ENCODE measurements around the gene HDAC4. TPM values are rescaled to one million over a fixed set of nuclear protein-coding genes. Genes with fewer than 3 reads are reported as not detected.

Gene HDAC4
- total and polyA plus RNA-seq, 2 experiments from 2014 or later, result 8.1 to 41.8 TPM

DNA sequence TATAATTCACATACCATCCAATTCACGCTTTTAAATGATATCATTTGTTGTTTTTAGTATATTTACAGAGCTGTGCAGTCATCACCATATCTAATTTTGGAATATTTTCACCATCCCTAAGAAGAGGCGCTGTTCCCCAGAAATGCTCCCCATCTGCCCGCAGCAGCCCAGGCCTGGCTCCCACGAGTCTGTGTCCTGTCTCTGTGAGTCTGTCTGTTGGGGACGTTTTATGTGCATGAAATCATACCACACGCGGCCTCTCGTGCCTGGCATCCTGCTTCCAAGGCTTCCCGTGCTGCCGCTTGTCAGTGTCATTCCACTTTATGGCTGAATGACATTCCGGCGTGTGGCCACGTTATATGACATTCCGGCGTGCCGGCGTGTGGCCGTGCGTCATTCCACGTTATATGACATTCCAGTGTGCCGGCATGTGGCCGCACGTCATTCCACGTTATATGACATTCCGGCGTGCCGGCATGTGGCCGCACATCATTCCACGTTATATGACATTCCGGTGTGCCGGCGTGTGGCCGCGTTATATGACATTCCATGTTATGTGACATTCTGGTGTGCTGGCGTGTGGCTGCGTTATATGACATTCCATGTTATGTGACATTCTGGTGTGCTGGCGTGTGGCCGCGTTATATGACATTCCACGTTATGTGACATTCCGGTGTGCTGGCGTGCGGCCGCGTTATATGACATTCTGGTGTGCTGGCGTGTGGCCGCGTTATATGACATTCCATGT lies 276.5 kb downstream of the HDAC4 start (continued):
- TF ChIP-seq POLR2AphosphoS5 (IDR thresholded peaks at IDR 0.05; ENCODE audit: low read depth), result no peak
- no peak for TF ChIP-seq CTCF (conservative IDR thresholded peaks at IDR 0.05; ENCODE audit: low read depth in 2 of 2)
- no peak for TF ChIP-seq STAT1 (IDR thresholded peaks at IDR 0.05; ENCODE audit: unreplicated experiment)
- no peak for TF ChIP-seq EZH2 (IDR thresholded peaks at IDR 0.05; ENCODE audit: low read depth, unreplicated experiment)
- no peak for TF ChIP-seq ZNF114 (CRISPR knock-in tag; IDR thresholded peaks at IDR 0.05)
- TF ChIP-seq NANOG (IDR thresholded peaks at IDR 0.05; ENCODE audit: borderline replicate concordance), result no peak
- TF ChIP-seq EZH2phosphoT487 (IDR thresholded peaks at IDR 0.05; ENCODE audit: unreplicated experiment), result no peak

DNA sequence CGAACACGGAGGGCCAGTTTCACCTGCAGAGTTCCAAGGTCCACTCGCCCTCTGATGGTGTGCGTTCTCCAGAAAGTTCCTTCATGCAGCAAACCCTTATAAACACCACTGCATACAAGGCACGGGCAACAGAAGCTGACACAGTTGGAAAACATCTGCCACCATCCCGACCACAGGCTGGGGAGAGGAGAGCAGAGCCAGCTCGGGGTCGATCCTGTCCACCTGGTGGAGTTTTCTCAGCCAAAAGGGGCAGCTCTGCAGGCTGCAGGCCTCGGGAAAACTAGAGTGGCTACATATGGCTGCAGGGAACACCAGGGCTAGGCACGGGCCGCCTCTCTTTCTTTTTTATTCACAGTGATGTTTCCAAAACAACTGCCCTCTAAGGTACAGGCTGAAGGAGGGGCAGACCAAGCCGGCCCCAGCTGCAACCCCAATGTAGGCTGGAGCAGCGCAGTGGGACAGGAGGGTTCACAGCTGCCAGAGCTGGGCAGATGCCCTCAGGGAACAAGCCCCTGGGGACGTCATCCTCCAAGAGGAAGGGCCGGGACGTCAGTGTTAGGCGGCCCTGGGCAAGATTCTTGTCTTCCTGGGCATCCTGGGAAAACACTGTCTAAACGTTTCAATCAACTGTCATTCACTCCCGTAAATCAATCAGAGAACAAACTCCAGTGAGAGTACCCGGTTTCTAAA lies 278.3 kb downstream of the HDAC4 start:
- peaks cover 7% of the 10 kb centered on the region; the same call in 2 of the 3 replicates for H3K9me3 Mint-ChIP-seq
- H3K9me2 ChIP-seq (ENCODE audit: insufficient read depth), result no peaks in the 10 kb centered on the region
- H3K36me3 Mint-ChIP-seq (ENCODE audit: low read depth), result peaks cover 36% of the 10 kb centered on the region
- H3K36me3 ChIP-seq (ENCODE audit: insufficient read depth), result peaks cover 3% of the 10 kb centered on the region; the same call in 1 of the 2 replicates
- H3K4me2 ChIP-seq, result no peak overlapping the region
- no peaks in the 10 kb centered on the region for H3K27me3 ChIP-seq (ENCODE audit: insufficient read depth)
- peaks cover 17% of the 10 kb centered on the region for H3K27me3 Mint-ChIP-seq (ENCODE audit: insufficient read depth, low read depth, poor library complexity)
- ATAC-seq (no peak), DNase-seq (ENCODE audit: low spot score) (no peak)
- no peak overlapping the region for H3K27ac ChIP-seq (ENCODE audit: low read depth)
- no peaks in the 10 kb centered on the region for H3K79me2 ChIP-seq (replicated peaks; ENCODE audit: insufficient read depth)
- H3K4me1 ChIP-seq (ENCODE audit: insufficient read depth), result no peaks in the 10 kb centered on the region
- H3K27ac Mint-ChIP-seq, result no peak overlapping the region
- H3F3A ChIP-seq (replicated peaks; ENCODE audit: low read depth), result no peaks in the 10 kb centered on the region
- H4K20me1 ChIP-seq (replicated peaks; ENCODE audit: insufficient read depth), result no peaks in the 10 kb centered on the region
- H3K4me1 Mint-ChIP-seq, result no peaks in the 10 kb centered on the region
- no peak overlapping the region for H2AFZ ChIP-seq
- no peak overlapping the region for H3K4me3 Mint-ChIP-seq
- TF ChIP-seq EZH2 (IDR thresholded peaks at IDR 0.05; ENCODE audit: low read depth, unreplicated experiment), result no peak
- no peak overlapping the region for H3K4me3 ChIP-seq

DNA sequence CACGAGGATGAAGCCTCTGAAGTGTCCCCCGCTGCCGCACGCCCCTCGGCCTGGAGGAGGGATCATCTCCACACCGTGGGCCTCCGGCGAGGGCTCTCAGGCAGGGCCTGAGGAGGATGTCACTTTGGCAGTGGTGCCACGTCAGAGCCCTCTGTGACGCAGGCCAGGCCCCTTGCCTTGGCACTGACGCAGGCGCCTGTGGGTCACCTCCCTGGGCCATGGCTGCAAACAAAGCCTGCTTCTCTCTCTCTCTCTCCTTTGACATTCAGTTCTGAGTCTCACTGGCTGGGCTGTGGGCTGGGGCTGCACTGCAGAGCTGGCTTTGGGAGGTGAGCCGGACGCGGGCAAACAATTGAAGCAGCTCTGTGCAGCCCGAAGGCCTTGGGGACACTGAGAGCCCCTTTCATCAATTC lies 279.2 kb downstream of the HDAC4 start:
- Histone ChIP-seq H3K79me2 (replicated peaks; ENCODE audit: insufficient read depth) (no peaks in the 10 kb centered on the region), H3K4me1 (ENCODE audit: insufficient read depth) (no peaks in the 10 kb centered on the region), H3K27me3 (ENCODE audit: insufficient read depth) (no peaks in the 10 kb centered on the region), H3K4me2 (no peak overlapping the region), H2AFZ (no peak overlapping the region), H3F3A (replicated peaks; ENCODE audit: low read depth) (no peaks in the 10 kb centered on the region), H4K20me1 (replicated peaks; ENCODE audit: insufficient read depth) (no peaks in the 10 kb centered on the region), H3K4me3 (no peak overlapping the region), H3K36me3 (ENCODE audit: insufficient read depth) (peaks cover 3% of the 10 kb centered on the region; the same call in 1 of the 2 replicates), H3K9me2 (ENCODE audit: insufficient read depth) (no peaks in the 10 kb centered on the region), H3K27ac (ENCODE audit: low read depth) (no peak overlapping the region)
- ATAC-seq, result no peak
- no peak overlapping the region for H3K27ac Mint-ChIP-seq
- peaks cover 17% of the 10 kb centered on the region for H3K27me3 Mint-ChIP-seq (ENCODE audit: insufficient read depth, low read depth, poor library complexity)
- DNase-seq (ENCODE audit: low spot score), result no peak
- no peaks in the 10 kb centered on the region for H3K4me1 Mint-ChIP-seq
- H3K36me3 Mint-ChIP-seq (ENCODE audit: low read depth), result peaks cover 29% of the 10 kb centered on the region
- H3K4me3 Mint-ChIP-seq, result no peak overlapping the region; the same call in 2 of the 3 replicates
- H3K9me3 Mint-ChIP-seq, result peaks cover 7% of the 10 kb centered on the region; the same call in 2 of the 3 replicates
- TF ChIP-seq, protein P1, sequence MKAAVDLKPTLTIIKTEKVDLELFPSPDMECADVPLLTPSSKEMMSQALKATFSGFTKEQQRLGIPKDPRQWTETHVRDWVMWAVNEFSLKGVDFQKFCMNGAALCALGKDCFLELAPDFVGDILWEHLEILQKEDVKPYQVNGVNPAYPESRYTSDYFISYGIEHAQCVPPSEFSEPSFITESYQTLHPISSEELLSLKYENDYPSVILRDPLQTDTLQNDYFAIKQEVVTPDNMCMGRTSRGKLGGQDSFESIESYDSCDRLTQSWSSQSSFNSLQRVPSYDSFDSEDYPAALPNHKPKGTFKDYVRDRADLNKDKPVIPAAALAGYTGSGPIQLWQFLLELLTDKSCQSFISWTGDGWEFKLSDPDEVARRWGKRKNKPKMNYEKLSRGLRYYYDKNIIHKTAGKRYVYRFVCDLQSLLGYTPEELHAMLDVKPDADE (IDR thresholded peaks at IDR 0.05), result no peak
- no peak for TF ChIP-seq EZH2 (IDR thresholded peaks at IDR 0.05; ENCODE audit: low read depth, unreplicated experiment)
- no peak for TF ChIP-seq CTCF (conservative IDR thresholded peaks at IDR 0.05; ENCODE audit: low read depth in 2 of 2)
- TF ChIP-seq ZNF114 (CRISPR knock-in tag; IDR thresholded peaks at IDR 0.05), result no peak
- TF ChIP-seq NANOG (IDR thresholded peaks at IDR 0.05; ENCODE audit: borderline replicate concordance), result no peak

Data from GM23338 (cell line).